Activated naive CD8-positive, alpha-beta T cell treated with anti-CD3 and anti-CD28 coated beads, Interleukin-2, amount 10 ng/mL, durations not matched to agents 7 days and 5 days (primary cell): Measurements from ENCODE around the gene NFATC3. TPM values are rescaled to one million over a fixed set of nuclear protein-coding genes. Genes with fewer than 3 reads are reported as not detected.
A peak's percentile ranks its signal among the peaks of the same experiment; 100 is the strongest.

ENCODE experiments used
- ATAC-seq: fragments of 150-1000 bp; cut with Tn5 transposase; one replicate; pipeline ENCODE4 v1.10.0; 2021; ENCODE audit warnings: low read depth, moderate library complexity
- POLR2A ChIA-PET: fragments of 350-600 bp; sonication (Branson Sonifier 250); formaldehyde crosslinking; loops from one replicate; lab custom pipeline; 2021; ENCODE audit warnings: antibody characterized with exemption; lab: Charles Lee
- DNase-seq: peaks from one replicate; pipeline ENCODE4 v3.0.0; 2021
- H3K27ac Mint-ChIP-seq: one replicate; pipeline ENCODE4 v1.8.0; 2022; ENCODE audit warnings: mild to moderate bottlenecking, mixed read lengths
- H3K27me3 Mint-ChIP-seq: one replicate; pipeline ENCODE4 v1.8.0; 2022; ENCODE audit warnings: mild to moderate bottlenecking, moderate library complexity, mixed read lengths
- H3K36me3 Mint-ChIP-seq: one replicate; pipeline ENCODE4 v1.8.0; 2021; ENCODE audit warnings: mild to moderate bottlenecking, mixed read lengths
- H3K4me1 Mint-ChIP-seq: one replicate; pipeline ENCODE4 v1.8.0; 2021; ENCODE audit warnings: mixed read lengths
- H3K4me3 Mint-ChIP-seq: one replicate; pipeline ENCODE4 v1.8.0; 2022; ENCODE audit warnings: mild to moderate bottlenecking, moderate library complexity, mixed read lengths
- H3K9me3 Mint-ChIP-seq: one replicate; pipeline ENCODE4 v1.8.0; 2021; ENCODE audit warnings: mixed read lengths
- total RNA-seq, 2 experiments: library from RNA; stranded (reverse); gene quantifications; one replicate each; pipeline ENCODE4 v1.2.3, GENCODE V29; 2021

Gene NFATC3
- 100 to 1,000 TPM; 132 to 139 TPM for total RNA-seq

DNA sequence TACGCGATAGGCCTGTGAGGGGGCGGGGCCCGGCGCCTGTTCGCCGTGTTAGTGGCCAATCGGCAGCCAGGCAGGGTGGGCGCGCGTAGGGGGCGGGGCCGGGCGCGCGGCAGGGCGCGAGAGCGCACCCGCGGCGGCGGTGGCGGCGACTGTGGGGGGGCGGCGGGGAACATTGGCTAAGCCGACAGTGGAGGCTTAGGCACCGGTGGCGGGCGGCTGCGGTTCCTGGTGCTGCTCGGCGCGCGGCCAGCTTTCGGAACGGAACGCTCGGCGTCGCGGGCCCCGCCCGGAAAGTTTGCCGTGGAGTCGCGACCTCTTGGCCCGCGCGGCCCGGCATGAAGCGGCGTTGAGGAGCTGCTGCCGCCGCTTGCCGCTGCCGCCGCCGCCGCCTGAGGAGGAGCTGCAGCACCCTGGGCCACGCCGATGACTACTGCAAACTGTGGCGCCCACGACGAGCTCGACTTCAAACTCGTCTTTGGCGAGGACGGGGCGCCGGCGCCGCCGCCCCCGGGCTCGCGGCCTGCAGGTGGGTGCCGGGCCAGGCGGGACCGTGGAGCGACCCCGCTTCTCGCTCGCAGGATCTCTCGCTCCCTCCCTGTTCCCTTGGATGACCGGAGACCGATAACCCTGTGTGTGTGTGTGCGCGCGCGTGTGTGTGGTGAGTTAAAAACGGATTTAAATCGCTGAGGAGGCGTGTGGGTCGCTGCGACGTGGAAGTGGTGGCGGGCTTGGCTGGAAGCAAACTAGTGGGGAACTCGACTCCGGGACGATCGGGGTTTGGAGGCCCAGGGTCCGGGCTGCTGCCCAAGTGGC is at the start of gene NFATC3:
TSS of gene NFATC3 (plus strand) at position 112 of the 813 bp plus-strand sequence. CDS start at position 424, 312 bp downstream.
- no peaks in the 10 kb centered on the region for H3K27me3 Mint-ChIP-seq
- peak within 1 kb of the TSS; percentile 99 for H3K4me3 Mint-ChIP-seq
- H3K9me3 Mint-ChIP-seq = no peaks in the 10 kb centered on the region
- POLR2A ChIA-PET = interaction anchor here (0.5 to 11.3 kb wide), 20 partner anchors 8 to 552 kb away, joined by 3 to 240 read pairs (median 5); partner anchors contain the start of genes DPEP2, PLA2G15, PSMB10 and RANBP10
- ATAC-seq (peak; percentile 70), DNase-seq (peak; percentile 99)
- peaks cover 53% of the 10 kb centered on the region for H3K4me1 Mint-ChIP-seq
- peaks cover 11% of the 10 kb centered on the region for H3K36me3 Mint-ChIP-seq
- peak within 1 kb of the TSS; percentile 90 for H3K27ac Mint-ChIP-seq

DNA sequence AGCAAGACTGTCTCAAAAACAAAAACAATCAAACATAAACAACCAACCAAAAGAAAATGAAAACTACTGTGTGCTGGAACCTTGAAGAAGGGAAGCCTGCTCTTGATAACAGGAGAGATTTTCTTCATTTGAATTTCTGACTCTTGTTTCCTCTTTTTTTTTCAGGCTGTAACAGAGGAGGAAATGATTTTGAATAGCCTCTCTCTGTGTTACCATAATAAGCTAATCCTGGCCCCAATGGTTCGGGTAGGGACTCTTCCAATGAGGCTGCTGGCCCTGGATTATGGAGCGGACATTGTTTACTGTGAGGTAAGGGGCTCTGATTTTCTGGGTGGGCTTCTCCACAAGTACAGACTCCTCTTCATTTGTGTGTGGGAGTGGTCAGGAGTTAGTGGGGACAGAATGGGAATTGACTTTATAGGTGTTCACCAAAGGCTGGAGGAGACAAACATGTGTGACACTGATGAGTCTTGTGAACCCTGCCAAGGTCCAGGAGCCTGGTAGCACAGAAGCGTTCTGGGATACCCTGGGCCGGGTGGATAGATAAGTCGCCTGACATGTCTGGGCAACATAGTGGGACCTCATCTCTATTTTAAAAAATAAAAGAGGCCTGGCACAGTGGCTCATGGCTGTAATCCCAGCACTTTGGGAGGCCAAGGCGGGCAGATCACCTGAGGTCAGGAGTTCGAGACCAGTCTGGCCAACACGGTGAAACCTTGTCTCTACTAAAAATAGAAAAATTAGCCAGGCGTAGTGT is 47.2 kb upstream of the NFATC3 start:
- H3K9me3 Mint-ChIP-seq = no peaks in the 10 kb centered on the region
- ATAC-seq = no peak
- H3K27me3 Mint-ChIP-seq = no peaks in the 10 kb centered on the region
- H3K4me3 Mint-ChIP-seq = no peak overlapping the region
- H3K27ac Mint-ChIP-seq = peak overlapping the region; percentile 5
- peaks cover 23% of the 10 kb centered on the region for H3K4me1 Mint-ChIP-seq
- H3K36me3 Mint-ChIP-seq = peaks cover 23% of the 10 kb centered on the region
- POLR2A ChIA-PET = interaction anchor here (0.7 kb wide), 2 partner anchors 15 to 24 kb away, joined by 3 to 4 read pairs; partner anchors contain the start of gene DUS2
- DNase-seq = no peak

DNA sequence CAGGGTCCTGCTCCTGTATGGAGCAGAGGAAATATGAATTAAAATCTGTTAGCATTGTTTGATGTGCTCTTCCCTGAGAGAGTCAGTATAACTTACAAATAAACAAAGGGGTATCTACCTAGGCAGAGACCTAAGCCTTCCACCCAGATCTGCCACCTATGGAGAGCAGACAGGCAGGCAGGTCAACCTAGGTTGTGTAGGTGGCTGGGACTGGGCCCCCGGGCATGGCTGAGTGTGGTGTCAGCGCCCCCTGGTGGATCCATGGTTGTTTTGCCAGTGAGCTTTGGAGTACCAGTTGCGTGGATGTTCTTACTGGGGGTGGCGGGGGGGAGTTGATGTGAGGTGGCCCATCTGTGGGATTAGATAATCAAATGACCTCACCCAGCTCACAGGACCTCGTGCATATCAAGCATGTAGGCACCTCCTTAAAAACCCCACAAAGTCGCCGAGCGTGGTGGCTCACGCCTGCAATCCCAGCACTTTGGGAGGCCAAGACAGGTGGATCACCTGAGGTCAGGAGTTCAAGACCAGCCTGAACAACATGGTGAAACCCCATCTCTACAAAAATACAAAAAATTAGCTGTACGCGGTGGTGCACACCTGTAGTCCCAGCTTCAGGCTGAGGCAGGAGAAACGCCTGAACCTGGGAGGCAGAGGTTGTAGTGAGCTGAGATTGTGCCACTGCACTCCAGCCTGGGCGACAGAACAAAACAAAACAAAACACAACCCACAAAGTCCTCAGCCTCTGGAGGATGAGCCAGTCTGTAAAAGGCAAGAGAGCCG is 44.5 kb upstream of the NFATC3 start:
- Mint-ChIP-seq H3K36me3 (peaks cover 18% of the 10 kb centered on the region), H3K4me3 (no peak overlapping the region), H3K27me3 (no peaks in the 10 kb centered on the region), H3K27ac (peak overlapping the region; percentile 18), H3K4me1 (peaks cover 17% of the 10 kb centered on the region), H3K9me3 (no peaks in the 10 kb centered on the region)
- ATAC-seq (peak; percentile 99), DNase-seq (peak; percentile 91)
- POLR2A ChIA-PET = interaction anchor here (0.6 to 2.0 kb wide), 12 partner anchors 18 to 234 kb away, joined by 3 to 6 read pairs (median 4); partner anchors contain the start of genes DDX28, DPEP2, DUS2 and PSKH1

DNA sequence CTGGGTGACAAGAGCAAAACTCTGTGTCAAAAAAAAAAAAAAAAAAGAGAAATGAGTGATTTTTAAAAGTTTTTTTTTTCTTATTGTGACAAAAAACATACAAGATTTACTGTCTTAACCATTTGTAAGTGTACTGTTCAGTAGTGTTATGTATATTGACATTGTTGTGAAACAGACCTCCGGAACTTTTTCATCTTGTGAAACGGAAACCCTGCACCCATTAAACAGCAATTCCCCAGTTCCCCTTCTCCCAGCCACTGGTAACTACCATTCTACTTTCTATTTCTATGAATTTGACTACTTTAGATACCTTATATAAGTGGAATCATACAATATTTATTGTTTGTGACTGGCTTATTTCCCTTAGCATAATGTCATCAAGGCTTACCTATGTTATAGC is 43.4 kb upstream of the NFATC3 start:
- H3K9me3 Mint-ChIP-seq = no peaks in the 10 kb centered on the region
- H3K27ac Mint-ChIP-seq = no peak overlapping the region
- H3K4me3 Mint-ChIP-seq = no peak overlapping the region
- ATAC-seq (no peak), DNase-seq (no peak)
- peaks cover 15% of the 10 kb centered on the region for H3K4me1 Mint-ChIP-seq
- H3K27me3 Mint-ChIP-seq = no peaks in the 10 kb centered on the region
- peaks cover 18% of the 10 kb centered on the region for H3K36me3 Mint-ChIP-seq
- POLR2A ChIA-PET = interaction anchor here (0.7 kb wide), 1 partner anchor 24 kb away, joined by 3 read pairs; no protein-coding TSS in a partner anchor

DNA sequence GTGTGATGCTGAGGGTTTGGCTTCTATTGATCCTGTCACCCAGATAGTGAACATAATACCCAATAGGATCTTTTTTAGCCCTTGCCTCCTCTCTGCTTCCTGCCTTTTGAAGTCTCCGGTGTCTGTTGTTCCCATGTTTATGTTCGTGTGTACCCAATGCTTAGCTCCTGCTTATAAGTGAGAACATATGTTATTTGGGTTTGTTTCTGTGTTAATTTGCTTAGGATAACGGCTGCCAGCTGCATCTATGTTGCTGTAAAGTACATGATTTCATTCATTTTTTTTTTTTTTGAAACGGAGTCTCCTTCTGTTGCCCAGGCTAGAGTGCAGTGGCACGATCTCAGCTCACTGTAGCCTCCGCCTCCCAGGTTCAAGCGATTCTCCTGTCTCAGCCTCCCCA is 39.1 kb upstream of the NFATC3 start:
- no peak overlapping the region for H3K27ac Mint-ChIP-seq
- H3K4me1 Mint-ChIP-seq = peaks cover 4% of the 10 kb centered on the region
- peaks cover 23% of the 10 kb centered on the region for H3K36me3 Mint-ChIP-seq
- ATAC-seq (no peak), DNase-seq (no peak)
- no peaks in the 10 kb centered on the region for H3K27me3 Mint-ChIP-seq
- POLR2A ChIA-PET = interaction anchor here (0.7 to 1.2 kb wide), 2 partner anchors 24 to 51 kb away, joined by 3 read pairs; no protein-coding TSS in a partner anchor
- H3K4me3 Mint-ChIP-seq = no peak overlapping the region
- no peaks in the 10 kb centered on the region for H3K9me3 Mint-ChIP-seq

DNA sequence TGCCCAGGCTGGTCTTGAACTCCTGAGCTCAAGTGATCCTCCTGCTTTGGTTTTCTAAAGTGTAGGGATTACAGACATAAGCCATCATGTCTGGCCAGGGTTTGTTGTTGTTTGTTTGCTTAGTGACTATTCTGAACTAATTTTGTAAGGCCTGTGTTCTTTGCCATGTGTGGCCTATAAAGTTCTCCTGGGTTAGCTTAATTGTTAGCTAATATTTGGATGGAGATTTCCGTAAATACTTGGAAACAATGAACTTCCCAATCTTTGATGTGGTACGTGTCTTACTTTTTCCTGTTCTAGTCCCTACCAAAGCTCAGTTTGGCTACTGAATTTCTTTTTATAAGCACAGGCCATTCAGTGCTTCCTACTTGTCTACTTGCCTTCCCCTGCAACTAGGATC is 37.2 kb upstream of the NFATC3 start:
- H3K36me3 Mint-ChIP-seq = peaks cover 25% of the 10 kb centered on the region
- ATAC-seq (no peak), DNase-seq (no peak)
- POLR2A ChIA-PET = no interaction called here
- H3K4me3 Mint-ChIP-seq = no peak overlapping the region
- no peak overlapping the region for H3K27ac Mint-ChIP-seq
- H3K9me3 Mint-ChIP-seq = no peaks in the 10 kb centered on the region
- peaks cover 4% of the 10 kb centered on the region for H3K4me1 Mint-ChIP-seq
- no peaks in the 10 kb centered on the region for H3K27me3 Mint-ChIP-seq

DNA sequence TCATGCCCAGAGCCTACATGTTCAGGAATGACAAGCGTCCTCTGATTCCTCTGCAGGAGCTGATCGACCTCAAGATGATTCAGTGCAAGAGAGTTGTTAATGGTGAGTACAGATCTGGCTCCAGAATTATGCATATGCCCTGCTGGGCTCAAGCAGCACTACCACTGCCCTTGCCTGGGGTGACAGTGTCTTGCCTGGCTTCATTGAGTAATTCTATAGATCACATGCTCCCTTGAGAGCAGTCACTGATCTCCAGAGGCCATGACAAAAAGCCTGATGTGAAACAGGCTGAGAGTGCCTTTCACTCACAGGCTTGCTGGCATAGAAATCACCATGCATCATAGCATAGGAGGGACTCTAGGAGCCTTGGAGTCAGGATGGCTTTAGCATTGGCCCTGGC is 35.7 kb upstream of the NFATC3 start:
- H3K27me3 Mint-ChIP-seq = no peaks in the 10 kb centered on the region
- DNase-seq (no peak), ATAC-seq (no peak)
- POLR2A ChIA-PET = interaction anchor here (0.6 kb wide), 1 partner anchor 81 kb away, joined by 3 read pairs; the partner anchor contains the start of gene SLC12A4
- H3K4me1 Mint-ChIP-seq = peaks cover 4% of the 10 kb centered on the region
- no peak overlapping the region for H3K27ac Mint-ChIP-seq
- peaks cover 33% of the 10 kb centered on the region for H3K36me3 Mint-ChIP-seq
- no peaks in the 10 kb centered on the region for H3K9me3 Mint-ChIP-seq
- H3K4me3 Mint-ChIP-seq = no peak overlapping the region

DNA sequence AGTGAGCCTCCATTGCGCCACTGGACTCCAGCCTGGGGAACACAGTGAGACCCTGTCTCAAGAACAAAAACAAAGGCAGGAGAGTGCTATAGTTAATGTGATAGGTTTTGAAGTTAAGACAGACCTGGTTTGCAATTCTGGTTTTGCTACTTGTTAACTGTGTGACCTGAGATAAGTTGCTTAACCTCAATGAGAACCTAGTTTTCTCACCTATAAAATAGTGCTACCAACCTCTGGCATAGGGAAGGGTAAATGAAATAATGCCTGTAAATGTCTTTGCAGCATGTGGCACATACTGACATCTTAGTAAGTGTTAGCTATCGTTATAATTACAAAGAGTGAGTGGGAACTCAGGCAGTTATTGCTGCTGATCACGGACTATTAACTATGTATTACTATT is 29.8 kb upstream of the NFATC3 start:
- Mint-ChIP-seq H3K27ac (no peak overlapping the region), H3K4me1 (peaks cover 16% of the 10 kb centered on the region), H3K9me3 (no peaks in the 10 kb centered on the region), H3K4me3 (no peak overlapping the region), H3K36me3 (peaks cover 50% of the 10 kb centered on the region), H3K27me3 (no peaks in the 10 kb centered on the region)
- DNase-seq (no peak), ATAC-seq (no peak)
- POLR2A ChIA-PET = no interaction called here

DNA sequence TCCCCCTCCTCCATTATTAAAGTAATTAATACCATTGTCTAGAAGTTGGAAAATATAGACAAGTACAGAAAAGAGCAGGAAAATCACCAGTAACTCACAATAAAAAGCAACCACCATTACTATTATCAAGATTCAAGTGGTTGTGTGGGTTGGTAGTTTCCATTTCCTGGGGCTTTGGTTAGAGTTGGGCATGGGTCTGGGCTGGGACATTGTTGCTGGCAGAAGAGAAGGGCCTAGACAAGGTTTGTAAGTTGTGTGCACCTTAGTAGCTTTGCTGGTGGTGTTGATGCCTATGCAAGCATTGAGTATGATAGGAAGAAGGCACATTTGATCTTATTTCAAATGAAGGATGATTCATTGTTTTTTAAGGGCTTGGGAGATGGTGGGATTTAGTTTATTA is 25.4 kb upstream of the NFATC3 start:
- DNase-seq = no peak
- POLR2A ChIA-PET = interaction anchor here (2.7 kb wide), 1 partner anchor 25 kb away, joined by 15 read pairs; the partner anchor contains the start of gene NFATC3
- Mint-ChIP-seq H3K9me3 (no peaks in the 10 kb centered on the region), H3K4me3 (peak overlapping the region; percentile 55), H3K27ac (peak overlapping the region; percentile 88), H3K4me1 (peaks cover 51% of the 10 kb centered on the region), H3K27me3 (no peaks in the 10 kb centered on the region), H3K36me3 (peaks cover 49% of the 10 kb centered on the region)
- peak; percentile 26 for ATAC-seq

DNA sequence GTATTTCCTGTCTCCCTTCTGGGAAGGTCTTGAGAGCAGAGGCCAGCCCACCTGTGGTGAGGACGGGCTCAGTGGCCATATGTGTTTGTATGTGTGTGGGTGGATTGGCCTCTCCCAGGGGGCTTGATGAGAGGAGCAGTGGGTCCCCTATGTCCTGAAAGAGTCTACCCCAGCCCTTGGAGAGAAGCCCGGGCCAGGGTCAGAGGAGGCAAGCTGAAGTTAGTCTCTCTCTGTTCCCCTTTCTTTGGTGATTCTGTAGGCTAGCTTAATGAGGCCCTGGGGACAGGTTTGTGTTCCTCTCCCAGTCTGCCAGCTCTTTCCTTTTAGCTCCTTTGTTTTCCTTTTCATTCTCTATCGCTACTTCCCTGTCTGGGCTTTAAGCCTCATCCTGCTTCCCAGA is 23.8 kb upstream of the NFATC3 start:
- POLR2A ChIA-PET = interaction anchor here (0.6 to 2.8 kb wide), 8 partner anchors 9 to 147 kb away, joined by 3 to 15 read pairs (median 3); partner anchors contain the start of genes DDX28, DPEP2, DUS2 and NFATC3
- Mint-ChIP-seq H3K4me1 (peaks cover 59% of the 10 kb centered on the region), H3K27ac (peak overlapping the region; percentile 92), H3K27me3 (no peaks in the 10 kb centered on the region), H3K4me3 (peak overlapping the region; percentile 28), H3K9me3 (no peaks in the 10 kb centered on the region), H3K36me3 (peaks cover 38% of the 10 kb centered on the region)
- ATAC-seq (no peak), DNase-seq (no peak)

DNA sequence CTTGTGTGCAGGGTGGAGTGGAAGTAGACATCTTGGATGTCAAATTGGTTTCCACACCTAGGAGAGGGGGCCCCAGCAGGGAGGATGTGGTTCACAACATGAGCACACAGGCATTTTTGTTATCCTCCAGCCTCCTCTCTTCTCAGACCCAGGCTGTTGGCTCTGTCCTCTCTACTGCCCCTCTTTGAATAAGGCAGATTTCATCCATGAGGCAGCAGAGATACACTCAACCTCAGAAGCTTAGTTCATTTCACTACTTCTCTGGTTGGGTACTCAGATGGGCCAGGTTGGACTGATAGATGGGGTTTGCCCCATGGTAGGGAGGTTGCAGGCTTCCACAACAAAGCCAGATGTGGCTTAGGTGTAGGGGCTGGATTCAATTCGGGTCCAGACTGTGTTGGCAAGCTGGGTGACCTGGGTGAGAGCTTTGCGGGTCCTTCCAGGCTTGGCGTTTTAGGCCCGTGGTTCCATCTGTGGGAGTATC is 22.2 kb upstream of the NFATC3 start:
- H3K4me1 Mint-ChIP-seq = peaks cover 66% of the 10 kb centered on the region
- DNase-seq (no peak), ATAC-seq (peak; percentile 80)
- H3K36me3 Mint-ChIP-seq = peaks cover 40% of the 10 kb centered on the region
- H3K27me3 Mint-ChIP-seq = no peaks in the 10 kb centered on the region
- POLR2A ChIA-PET = interaction anchor here (0.6 to 3.4 kb wide), 9 partner anchors 8 to 127 kb away, joined by 3 to 11 read pairs (median 5); partner anchors contain the start of genes NFATC3 and PSMB10
- peak overlapping the region; percentile 65 for H3K4me3 Mint-ChIP-seq
- H3K27ac Mint-ChIP-seq = peak overlapping the region; percentile 92
- no peaks in the 10 kb centered on the region for H3K9me3 Mint-ChIP-seq

DNA sequence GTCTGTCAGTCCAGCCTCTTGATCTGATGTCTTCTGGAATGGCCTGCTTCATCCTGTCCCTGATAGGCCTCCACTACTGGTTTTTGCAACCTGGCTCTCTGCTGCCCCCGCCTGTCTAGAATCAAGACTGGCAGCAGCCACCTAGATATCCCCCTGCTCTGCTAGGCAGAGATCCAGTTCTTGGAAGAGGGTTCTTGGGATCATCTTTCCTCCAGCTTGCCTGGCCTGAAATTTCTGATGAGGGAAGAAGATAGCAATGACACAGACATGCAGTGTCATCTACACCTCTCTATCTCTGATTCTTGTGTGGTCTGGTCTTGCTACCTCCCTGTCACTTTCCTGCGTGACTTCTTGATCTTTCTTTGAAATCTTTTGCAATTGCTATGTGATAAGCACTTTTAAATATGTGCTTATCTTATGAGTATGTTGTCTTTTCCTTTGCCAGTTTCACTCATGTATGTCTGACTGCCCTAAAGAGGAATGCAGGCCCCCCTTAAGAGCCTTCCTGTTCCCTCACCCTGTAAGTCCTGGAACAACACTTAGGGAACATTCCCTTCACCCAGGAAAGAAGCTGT is 20.3 kb upstream of the NFATC3 start:
- DNase-seq (peak; percentile 77), ATAC-seq (peak; percentile 62)
- H3K4me3 Mint-ChIP-seq = peak overlapping the region; percentile 45
- peaks cover 29% of the 10 kb centered on the region for H3K36me3 Mint-ChIP-seq
- no peaks in the 10 kb centered on the region for H3K9me3 Mint-ChIP-seq
- H3K27me3 Mint-ChIP-seq = no peaks in the 10 kb centered on the region
- peak overlapping the region; percentile 95 for H3K27ac Mint-ChIP-seq
- H3K4me1 Mint-ChIP-seq = peaks cover 65% of the 10 kb centered on the region
- POLR2A ChIA-PET = interaction anchor here (1.4 to 3.4 kb wide), 3 partner anchors 10 to 129 kb away, joined by 3 to 11 read pairs (median 4); partner anchors contain the start of gene PSMB10
